GM18870 (cell line): ENCODE results near the gene HOXB3.
"Not testable (repeated sequence)": the region's sequence is repeated elsewhere in the genome, so short reads cannot be mapped to it uniquely, and the experiment has no call there.

Experiments used
- ATAC-seq: cut with Tn5 transposase; IDR thresholded peaks from one replicate; pipeline ENCODE4 v1.9.1; 2021; ENCODE audit warnings: moderate library complexity; ENCODE audit not compliant: unreplicated experiment

HOXB3 gene

GRCh38 chr17:48509708-48510107 is 80.3 kb downstream of the HOXB3 start:
- not testable (repeated sequence) for ATAC-seq

- no peak for ATAC-seq
Observed at GRCh38 chr17:48506246-48506645, 83.8 kb downstream of the HOXB3 start.

DNA sequence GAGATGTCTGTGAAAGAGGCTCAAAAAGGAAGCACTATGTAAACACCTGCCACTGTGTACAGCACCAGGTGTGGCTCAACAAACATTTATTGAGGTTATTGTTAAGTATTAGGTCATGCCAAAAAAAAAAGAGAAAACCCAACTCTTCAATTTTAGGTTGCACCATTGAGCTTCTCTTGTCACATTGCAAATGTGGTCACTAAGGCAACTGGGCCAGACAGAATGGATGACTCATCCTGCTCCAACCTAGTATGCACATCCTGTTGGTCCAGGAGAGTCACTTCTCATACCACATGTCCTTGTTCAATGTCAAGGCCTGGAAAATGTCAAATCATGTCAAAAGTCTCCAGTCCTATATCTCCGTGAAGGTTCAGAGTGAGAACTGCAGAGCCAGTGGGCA is 84.3 kb downstream of the HOXB3 start:
- peak; percentile 83 for ATAC-seq

GRCh38 chr17:48504953-48505352 is 85.1 kb downstream of the HOXB3 start:
- ATAC-seq = no peak

DNA sequence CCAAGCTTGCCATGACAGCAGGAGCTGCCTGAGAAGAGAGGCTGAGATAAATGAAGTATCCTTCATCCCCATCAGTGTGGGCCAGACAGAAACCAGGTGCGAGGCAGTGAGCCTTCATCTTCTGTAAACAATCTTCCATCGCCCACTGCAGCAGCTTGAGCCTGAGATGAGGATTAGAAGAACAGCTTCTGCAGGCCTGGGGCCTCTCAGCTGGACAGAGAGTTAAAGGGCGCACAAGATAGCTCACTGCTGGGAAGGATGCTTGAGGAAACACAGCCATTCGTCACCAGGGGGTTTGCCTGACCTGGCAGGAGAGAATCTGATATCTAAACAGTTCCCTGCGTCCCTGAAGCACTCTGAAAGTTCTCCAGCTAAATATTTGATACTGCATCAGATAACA is 86.3 kb downstream of the HOXB3 start:
- no peak for ATAC-seq

DNA sequence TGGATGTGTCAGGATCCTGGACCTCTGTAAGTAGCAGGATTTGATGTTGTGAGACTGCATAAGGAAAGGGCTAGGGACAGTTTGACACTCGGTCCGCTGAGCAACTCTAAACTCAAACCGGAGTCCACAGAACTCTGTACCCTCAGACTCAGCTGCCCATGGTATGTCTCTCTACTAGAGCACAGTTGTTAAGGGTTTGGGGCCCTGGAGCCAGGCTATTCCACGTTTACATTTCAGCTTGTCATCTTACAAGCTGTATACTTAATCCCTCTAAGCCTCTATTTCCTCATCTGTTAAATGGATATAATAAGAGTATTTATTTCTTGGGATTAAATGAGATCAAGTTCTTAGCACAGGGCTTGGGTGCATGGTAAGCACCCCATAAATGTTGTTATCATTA is 87.1 kb downstream of the HOXB3 start:
- ATAC-seq = no peak

GRCh38 chr17:48502312-48502711 is 87.7 kb downstream of the HOXB3 start:
- ATAC-seq = no peak

GRCh38 chr17:48500435-48501426 is 89.3 kb downstream of the HOXB3 start:
- ATAC-seq = no peak

DNA sequence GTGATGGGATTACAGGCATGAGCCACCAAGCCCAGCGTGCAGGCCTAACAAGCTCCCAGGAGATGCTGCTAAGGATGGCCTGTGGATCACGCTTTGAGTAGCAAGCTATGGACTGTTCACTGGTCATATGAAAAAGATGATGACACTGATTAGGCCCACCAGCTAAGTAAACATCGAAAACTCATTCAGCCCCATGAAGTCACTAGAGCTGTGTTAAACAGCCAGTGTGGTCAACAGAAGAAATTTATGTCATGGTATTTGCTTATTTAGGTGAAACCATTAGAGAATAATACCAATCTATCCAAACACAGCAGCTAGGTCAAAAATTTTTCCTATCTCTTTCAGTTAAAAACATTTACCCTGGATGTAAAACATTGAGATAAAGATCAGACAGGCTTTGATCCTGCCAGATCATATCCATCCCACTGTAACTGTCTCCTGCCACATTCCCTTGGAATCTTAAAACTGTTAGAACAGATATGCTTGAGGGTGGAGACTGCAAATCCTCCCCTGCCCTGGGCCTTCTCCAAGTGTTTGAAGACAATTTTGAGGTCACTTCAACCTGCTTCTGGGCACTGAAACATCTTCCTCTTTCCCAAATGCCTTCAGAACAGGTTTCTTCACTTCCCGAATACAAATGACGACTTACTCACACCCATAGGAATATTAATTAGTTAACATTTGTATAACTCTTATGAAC is 90.2 kb downstream of the HOXB3 start:
- ATAC-seq = no peak

DNA sequence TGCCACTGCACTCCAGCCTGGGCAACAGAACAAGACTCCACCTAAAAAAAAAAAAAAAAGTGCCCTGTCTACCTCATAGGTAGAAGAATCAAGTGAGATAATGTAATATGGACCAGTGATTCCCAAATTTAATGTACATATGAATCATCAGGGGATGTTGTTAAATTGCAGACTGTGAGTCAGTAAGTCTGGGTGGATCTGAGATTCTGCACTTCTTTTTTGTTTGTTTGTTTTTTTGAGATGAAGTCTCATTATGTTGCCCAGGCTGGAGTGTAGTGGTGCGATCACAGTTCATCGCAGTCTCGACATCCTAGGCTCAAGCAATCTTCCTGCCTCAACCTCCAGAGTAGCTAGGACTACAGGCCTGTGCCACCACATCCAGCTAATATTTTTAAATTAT is 90.8 kb downstream of the HOXB3 start:
- ATAC-seq = no peak
